SK-N-MC (cell line): ENCODE measurements around the gene SDHAF1.
"Not testable (repeated sequence)": the region's sequence is repeated elsewhere in the genome, so short reads cannot be mapped to it uniquely, and the experiment has no call there.

Experiments
- DNase-seq: peaks from one replicate; pipeline ENCODE4 v3.0.0-alpha.2; 2011; ENCODE audit warnings: low read depth, low spot score
- H3K27ac ChIP-seq: fragments of 200-600 bp; sonication (generic); 2 replicates; pipeline ENCODE4 v1.5.1; 2016; ENCODE audit warnings: mixed run types
- H3K36me3 ChIP-seq: fragments of 200-600 bp; sonication (generic); 2 replicates; pipeline ENCODE4 v1.6.1; 2017; ENCODE audit warnings: antibody characterized with exemption, low read length, mixed read lengths; ENCODE audit not compliant: insufficient read depth
- H3K4me3 ChIP-seq: fragments of 200-600 bp; sonication (generic); 2 replicates; pipeline ENCODE4 v1.5.1; 2016
- H3K9ac ChIP-seq: fragments of 200-600 bp; sonication (generic); 2 replicates; pipeline ENCODE4 v1.8.0; 2017; ENCODE audit warnings: mixed run types, mixed read lengths; ENCODE audit not compliant: insufficient read length
- H3K9me3 ChIP-seq: fragments of 200-600 bp; sonication (generic); 2 replicates; pipeline ENCODE4 v1.6.1; 2017; ENCODE audit warnings: low read depth, mild to moderate bottlenecking, antibody characterized with exemption, low read length, moderate library complexity, mixed read lengths
- EZH2 ChIP-seq: fragments of 200-600 bp; sonication (generic); IDR thresholded peaks from one replicate; pipeline ENCODE4 v1.6.1; 2017; ENCODE audit warnings: antibody characterized with exemption
- FOXP2 ChIP-seq: optimal IDR thresholded peaks from 2 replicates; pipeline ENCODE3; 2011; ENCODE audit warnings: mild to moderate bottlenecking, moderate library complexity; ENCODE audit not compliant: insufficient read depth; ENCODE audit errors: extremely low read length, control extremely low read depth
- POLR2AphosphoS5 ChIP-seq: IDR thresholded peaks from 2 replicates; pipeline ENCODE4 v1.6.1; 2012; ENCODE audit warnings: mild to moderate bottlenecking, low read depth, low read length, borderline replicate concordance

Gene SDHAF1

GRCh38 chr19:36026091-36026876, 31.3 kb downstream of the SDHAF1 start:
- Histone ChIP-seq H3K4me3 (no peak overlapping the region), H3K9me3 (no peaks in the 10 kb centered on the region), H3K9ac (no peak overlapping the region), H3K27ac (no peak overlapping the region), H3K36me3 (no peaks in the 10 kb centered on the region; the same call in 1 of the 2 replicates)
- TF ChIP-seq POLR2AphosphoS5 (no peak), FOXP2 (no peak), EZH2 (no peak)
- no peak for DNase-seq

GRCh38 chr19:36027696-36028095, 32.7 kb downstream of the SDHAF1 start:
- DNase-seq: no peak
- Histone ChIP-seq H3K9me3 (no peaks in the 10 kb centered on the region), H3K36me3 (no peaks in the 10 kb centered on the region; the same call in 1 of the 2 replicates), H3K4me3 (no peak overlapping the region), H3K9ac (no peak overlapping the region), H3K27ac (no peak overlapping the region)
- TF ChIP-seq EZH2 (no peak), POLR2AphosphoS5 (no peak), FOXP2 (no peak)

GRCh38 chr19:36028313-36029041, 33.5 kb downstream of the SDHAF1 start:
- no peak overlapping the region for H3K27ac ChIP-seq
- H3K4me3 ChIP-seq: no peak overlapping the region
- TF ChIP-seq POLR2AphosphoS5: no peak
- TF ChIP-seq EZH2: no peak
- TF ChIP-seq FOXP2: no peak
- H3K9me3 ChIP-seq: no peaks in the 10 kb centered on the region
- DNase-seq: no peak
- no peaks in the 10 kb centered on the region; the same call in 1 of the 2 replicates for H3K36me3 ChIP-seq
- H3K9ac ChIP-seq: no peak overlapping the region

GRCh38 chr19:36030264-36031148, 35.5 kb downstream of the SDHAF1 start:
- no peak for TF ChIP-seq FOXP2
- TF ChIP-seq EZH2: no peak
- TF ChIP-seq POLR2AphosphoS5: no peak
- no peak overlapping the region for H3K9ac ChIP-seq

DNA sequence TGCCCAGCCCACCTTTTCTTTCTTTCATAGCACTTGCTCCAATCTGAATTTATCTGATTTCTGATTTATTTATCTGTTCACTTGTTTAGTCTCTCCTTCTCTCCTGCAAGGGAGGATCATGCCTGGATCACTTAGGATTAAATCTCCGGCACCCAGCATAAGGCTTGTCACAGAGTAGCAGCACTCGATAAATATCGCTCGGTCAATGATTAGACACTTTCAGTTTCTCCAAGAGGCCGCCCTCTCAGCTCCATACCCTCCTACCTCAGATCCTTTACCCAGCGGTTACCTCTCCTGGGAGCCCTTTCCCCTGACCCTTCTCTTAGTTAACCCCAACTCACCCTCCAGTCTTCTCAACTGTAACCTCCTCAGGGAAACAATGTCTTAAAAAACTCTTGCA, 36.3 kb downstream of the SDHAF1 start:
- TF ChIP-seq EZH2 (no peak), POLR2AphosphoS5 (no peak), FOXP2 (no peak)
- no peak overlapping the region for H3K9ac ChIP-seq
- H3K36me3 ChIP-seq: no peaks in the 10 kb centered on the region
- no peak for DNase-seq
- H3K4me3 ChIP-seq: no peak overlapping the region
- H3K27ac ChIP-seq: no peak overlapping the region
- no peaks in the 10 kb centered on the region for H3K9me3 ChIP-seq

More at GRCh38 chr19:36030264-36031148, 35.5 kb downstream of the SDHAF1 start:
- Histone ChIP-seq H3K4me3 (no peak overlapping the region), H3K36me3 (no peaks in the 10 kb centered on the region), H3K9me3 (no peaks in the 10 kb centered on the region), H3K27ac (no peak overlapping the region)
- no peak for DNase-seq

GRCh38 chr19:36032251-36033104, 37.5 kb downstream of the SDHAF1 start, which contains the start of gene CLIP3:
TSS of gene CLIP3 (minus strand) at chr19:36032873. CDS start at chr19:36032357, 516 bp downstream.
- peak within 1 kb of the TSS; percentile 71 for H3K4me3 ChIP-seq

DNA sequence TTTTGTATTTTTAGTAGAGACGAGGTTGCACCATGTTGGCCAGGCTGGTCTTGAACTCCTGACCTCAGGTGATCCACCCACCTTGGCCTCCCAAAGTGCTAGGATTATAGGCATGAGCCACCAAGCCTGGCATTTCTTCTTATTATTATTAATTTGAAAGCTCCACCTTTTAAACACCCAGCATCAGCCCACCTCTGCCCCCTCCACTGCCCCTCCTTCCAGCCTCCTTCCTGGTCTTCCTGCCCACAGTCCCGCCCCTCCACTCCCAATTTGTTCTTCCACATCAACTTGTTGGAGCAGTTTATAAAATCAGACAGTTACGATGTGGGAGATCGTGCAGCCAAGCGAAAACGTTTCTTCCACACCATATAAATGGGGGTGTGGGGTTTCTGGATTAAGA, 45.5 kb downstream of the SDHAF1 start:
- Histone ChIP-seq H3K36me3 (no peaks in the 10 kb centered on the region), H3K9ac (no peak overlapping the region), H3K4me3 (no peak overlapping the region), H3K9me3 (no peaks in the 10 kb centered on the region), H3K27ac (no peak overlapping the region)
- no peak for TF ChIP-seq FOXP2
- TF ChIP-seq EZH2: no peak
- no peak for TF ChIP-seq POLR2AphosphoS5
- no peak for DNase-seq

More at GRCh38 chr19:36032251-36033104, 37.5 kb downstream of the SDHAF1 start, which contains the start of gene CLIP3:
- Histone ChIP-seq H3K27ac (no peak within 1 kb of the TSS), H3K36me3 (no peaks in the 10 kb centered on the region), H3K9ac (peak within 1 kb of the TSS; percentile 0), H3K9me3 (no peaks in the 10 kb centered on the region)
- TF ChIP-seq EZH2: no peak
- peak; percentile 42; the same call in 1 of the 2 replicates for TF ChIP-seq POLR2AphosphoS5
- no peak for DNase-seq

GRCh38 chr19:36041092-36041491, 46.1 kb downstream of the SDHAF1 start:
- H3K27ac ChIP-seq: peak overlapping the region; percentile 73; the same call in 1 of the 2 replicates
- not testable (repeated sequence) for H3K36me3 ChIP-seq, DNase-seq, H3K9ac ChIP-seq, H3K9me3 ChIP-seq, H3K4me3 ChIP-seq
